Daoy (cell line): ENCODE measurements around the gene SASH1. TPM values are rescaled to one million over a fixed set of nuclear protein-coding genes. Genes with fewer than 3 reads are reported as not detected.

ENCODE experiments used
- DNase-seq: peaks from one replicate; pipeline ENCODE4 v3.0.0-alpha.2; 2015; ENCODE audit warnings: low read depth
- total RNA-seq: library from RNA; depleted of rRNA; stranded (reverse); fragments of >200 nt; shearing (Covaris generic); gene quantifications from 2 replicates; pipeline ENCODE4 v1.2.3, GENCODE V29; 2014

SASH1 gene
- total RNA-seq, 1 experiment from 2014 or later: 12.4 TPM

- DNase-seq: no peak
Measured at GRCh38 chr6:148457843-148458159, 115.2 kb downstream of the SASH1 start.

GRCh38 chr6:148459238-148459637 is 116.6 kb downstream of the SASH1 start:
- DNase-seq: no peak

GRCh38 chr6:148460876-148461646 is 118.4 kb downstream of the SASH1 start:
- DNase-seq: no peak

GRCh38 chr6:148461986-148462577 is 119.4 kb downstream of the SASH1 start:
- no peak for DNase-seq

DNA sequence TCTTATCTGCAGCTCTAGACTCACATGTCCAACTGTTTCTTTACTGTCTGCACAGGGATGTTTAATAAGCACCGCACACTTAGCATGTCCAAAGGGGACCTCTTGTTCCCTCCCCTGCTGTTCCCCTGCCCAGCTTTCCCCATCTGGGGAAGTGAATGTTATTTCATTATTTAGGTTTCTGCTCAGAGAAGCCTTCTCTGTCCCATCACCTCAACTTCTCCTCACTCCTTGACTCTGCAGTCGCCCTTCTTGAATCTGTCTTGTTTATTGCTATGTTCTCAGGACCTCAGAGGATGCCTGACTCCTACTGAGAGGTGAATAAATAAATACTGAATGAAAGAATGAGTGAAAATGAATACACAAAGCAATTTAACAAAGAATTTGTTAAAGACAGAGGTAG is 121.0 kb downstream of the SASH1 start:
- DNase-seq: no peak

- DNase-seq: peak; percentile 72
Measured at GRCh38 chr6:148464319-148465010, 121.8 kb downstream of the SASH1 start.

DNA sequence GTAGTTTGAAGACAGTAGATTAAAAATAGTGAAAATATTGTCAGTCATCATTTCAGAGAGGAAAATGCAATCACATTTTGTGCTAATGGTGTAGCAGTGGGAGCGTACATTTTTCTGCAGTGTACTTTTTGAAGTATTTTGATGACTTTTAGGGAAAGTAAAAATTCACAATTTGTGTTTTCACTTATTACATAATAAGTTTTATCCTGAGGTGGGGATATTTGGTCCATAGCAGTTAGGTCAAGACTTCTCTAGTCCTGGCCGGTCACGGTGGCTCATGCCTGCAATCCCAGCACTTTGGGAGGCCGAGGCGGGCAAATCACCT is 122.3 kb downstream of the SASH1 start:
- no peak for DNase-seq

GRCh38 chr6:148465670-148466069 is 123.0 kb downstream of the SASH1 start:
- DNase-seq: no peak

DNA sequence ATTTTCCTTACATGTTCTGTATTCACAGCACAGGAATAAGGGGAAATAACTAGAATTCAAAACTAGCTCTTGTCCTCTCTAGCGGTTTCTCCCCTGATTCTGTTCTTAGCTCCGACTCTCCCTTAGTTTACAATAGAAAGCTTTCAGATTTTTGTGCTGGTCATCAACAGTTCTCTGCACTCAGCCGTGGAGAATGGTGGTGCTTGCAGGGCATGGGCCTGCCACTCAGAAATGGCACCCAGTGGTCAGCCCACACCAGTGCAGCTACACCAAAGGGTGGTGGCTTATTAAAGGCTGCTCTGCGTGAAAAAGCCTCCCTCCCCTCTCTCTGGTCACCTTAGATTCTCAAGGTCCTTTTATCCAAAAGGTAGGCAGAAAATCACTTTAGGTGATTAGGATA is 123.5 kb downstream of the SASH1 start:
- no peak for DNase-seq

DNA sequence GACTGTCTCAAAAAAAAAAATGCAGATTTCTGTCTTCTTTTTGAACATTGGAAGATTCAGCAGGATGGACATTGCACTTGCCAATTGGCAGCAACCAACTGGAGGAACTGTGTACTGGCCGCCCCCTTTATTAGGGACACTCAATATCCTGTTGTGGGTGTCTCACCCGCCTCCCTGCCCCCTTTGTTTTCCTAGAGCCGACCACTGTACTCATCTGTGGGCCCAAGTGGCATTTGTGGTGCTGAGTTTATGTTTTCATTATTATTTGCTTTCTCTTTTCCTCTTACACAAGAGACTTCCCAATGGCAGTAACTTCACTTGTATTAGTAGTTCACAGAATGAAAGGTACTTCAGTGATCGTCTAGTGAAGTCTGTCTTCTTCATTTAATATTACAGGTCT is 125.3 kb downstream of the SASH1 start:
- no peak for DNase-seq

GRCh38 chr6:148470156-148470555 is 127.5 kb downstream of the SASH1 start:
- peak; percentile 42 for DNase-seq

DNA sequence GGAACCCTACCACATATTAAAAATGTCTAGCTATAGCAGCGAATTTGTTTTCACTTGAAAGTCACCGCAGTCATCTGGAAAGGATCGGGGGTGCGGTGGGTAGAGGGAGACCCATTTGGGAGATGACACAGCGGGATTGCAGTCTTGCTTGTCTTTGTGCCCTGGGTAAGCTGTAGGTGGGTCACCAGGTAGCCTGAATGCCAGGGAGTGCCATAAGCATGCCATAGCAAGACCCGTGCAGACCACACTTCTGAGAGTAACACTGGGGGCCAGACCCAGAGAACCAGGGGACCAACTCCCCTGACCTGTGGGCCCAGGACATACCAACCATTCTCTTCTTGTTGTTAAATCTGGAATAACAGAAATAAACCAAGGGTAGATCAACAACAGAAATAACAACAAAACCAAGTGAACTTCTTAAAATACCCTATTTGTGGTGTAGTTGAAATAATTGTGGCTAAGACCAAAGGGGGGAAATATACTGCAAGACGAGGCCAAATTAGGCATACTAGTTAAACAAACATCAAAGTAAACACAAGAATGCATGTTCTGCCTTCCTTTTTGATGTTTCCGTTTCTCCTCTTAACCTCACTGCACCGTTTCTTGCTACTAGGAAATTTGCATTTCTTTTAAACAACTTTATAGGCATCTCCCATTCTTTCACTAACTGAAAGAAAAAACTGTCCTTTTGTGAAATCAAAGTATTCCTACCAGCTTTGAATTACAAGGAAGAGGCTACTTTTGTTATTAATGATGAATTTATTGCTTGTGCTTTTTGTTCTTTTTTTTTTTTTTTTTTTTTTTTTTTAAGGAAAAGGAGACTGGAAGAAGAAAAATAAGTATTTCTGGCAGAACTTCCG is 128.2 kb downstream of the SASH1 start:
- no peak for DNase-seq

- DNase-seq: no peak
Measured at GRCh38 chr6:148471624-148472159, 129.1 kb downstream of the SASH1 start.

DNA sequence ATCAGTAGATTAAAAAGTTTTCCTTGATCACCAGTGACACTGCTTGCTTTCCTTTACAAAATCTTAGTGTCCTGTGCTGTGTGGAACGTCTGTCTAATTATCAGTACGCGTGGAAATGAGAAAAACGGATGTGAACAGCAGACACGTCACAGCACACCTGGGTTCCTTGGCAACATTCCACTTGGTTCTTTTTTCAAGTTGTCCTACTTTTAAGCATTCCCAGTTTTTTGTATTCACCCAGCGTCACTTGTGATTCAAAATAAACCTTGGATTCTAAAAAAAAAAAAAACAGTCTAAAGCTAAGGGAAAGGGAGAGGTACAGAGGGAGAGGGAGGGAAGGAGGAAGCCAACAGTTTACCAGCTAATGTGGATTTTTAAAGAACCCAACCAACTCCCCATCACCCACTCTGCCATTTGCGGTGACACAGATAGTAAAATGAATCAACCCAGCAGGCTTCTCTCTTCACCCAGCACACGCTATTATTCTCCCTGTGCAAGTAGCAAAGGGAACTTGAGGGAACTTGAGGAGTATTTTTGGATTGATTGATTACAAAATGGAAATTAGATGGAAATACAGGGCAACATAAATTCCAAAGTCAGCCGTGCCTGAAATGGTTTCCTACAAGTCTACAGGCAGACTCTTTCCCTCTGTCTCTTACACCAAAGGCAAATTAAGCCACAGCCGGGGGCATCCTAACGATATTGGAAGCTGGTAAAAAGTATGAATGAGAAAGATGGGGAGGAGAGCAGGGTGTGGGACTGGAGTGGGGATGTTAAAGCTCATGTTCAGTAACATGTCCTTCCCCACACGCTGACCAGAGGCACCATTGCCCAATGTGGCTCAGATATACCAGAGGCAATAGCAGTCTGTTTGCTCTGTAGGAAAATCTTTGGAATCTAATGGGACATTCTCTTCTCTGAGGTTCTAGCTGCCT is 129.8 kb downstream of the SASH1 start:
- DNase-seq: no peak

- no peak for DNase-seq
Measured at GRCh38 chr6:148479497-148479896, 136.9 kb downstream of the SASH1 start.

GRCh38 chr6:148487461-148487860 is 144.8 kb downstream of the SASH1 start:
- no peak for DNase-seq

- DNase-seq: peak; percentile 24
Measured at GRCh38 chr6:148491638-148492251, 149.1 kb downstream of the SASH1 start.

DNA sequence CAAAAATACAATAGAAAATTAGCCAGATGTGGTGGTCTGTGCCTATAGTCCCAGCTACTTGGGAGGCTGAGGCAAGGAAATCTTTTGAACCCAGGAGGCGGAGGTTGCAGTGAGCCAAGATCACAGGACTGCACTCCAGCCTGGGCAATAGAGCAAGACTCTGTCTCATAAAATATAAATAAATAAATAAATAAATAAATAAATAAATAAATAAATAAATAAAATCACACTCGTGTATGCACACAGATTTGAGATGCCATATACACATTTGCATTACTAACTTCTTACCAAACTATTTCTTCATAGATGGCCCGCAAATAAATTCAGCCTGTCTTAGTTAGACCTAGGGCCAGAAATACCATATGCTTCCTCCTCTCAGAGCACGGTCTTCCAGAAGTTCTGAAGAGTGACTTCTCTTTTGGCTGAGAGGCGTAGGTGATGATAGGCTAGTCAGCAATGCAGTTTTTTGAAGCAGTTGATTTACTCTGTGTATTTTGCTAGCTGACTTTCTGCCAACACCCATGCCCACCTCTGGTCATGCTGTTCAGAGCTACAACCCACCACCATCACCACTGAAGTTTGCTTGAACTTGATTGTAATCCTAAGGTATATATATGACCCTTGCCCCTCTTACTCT is 150.1 kb downstream of the SASH1 start:
- DNase-seq: no peak

DNA sequence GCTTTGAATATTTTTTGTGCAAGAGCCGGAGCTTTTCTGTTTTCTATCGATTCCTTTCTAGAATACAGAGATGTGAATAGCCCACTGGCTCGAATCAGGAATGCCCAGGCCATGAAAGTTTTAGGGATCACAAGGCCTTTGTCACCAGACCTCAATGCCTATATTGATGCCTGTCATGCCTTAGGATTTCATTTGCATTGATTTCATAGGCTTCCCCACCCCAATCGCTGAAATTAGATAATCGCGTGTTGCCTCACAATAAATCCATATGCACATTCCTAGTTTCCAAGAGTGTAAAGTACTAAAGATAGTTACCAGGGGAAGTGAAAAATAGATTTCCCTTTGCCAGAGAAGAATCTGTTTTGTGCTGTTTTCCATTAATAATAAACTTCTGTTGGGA is 150.8 kb downstream of the SASH1 start:
- DNase-seq: no peak

GRCh38 chr6:148494226-148494625 is 151.6 kb downstream of the SASH1 start:
- no peak for DNase-seq
